Brain microvascular endothelial cell (primary cell): ENCODE data around the gene OR2V2.

ENCODE experiments used
- DNase-seq: peaks from one replicate; pipeline ENCODE4 v3.0.0-alpha.2; 2020
- H3K27ac ChIP-seq: fragments of 250-450 bp; sonication (Bioruptor Pico); 2 replicates; pipeline ENCODE4 v1.5.1; 2020; ENCODE audit warnings: mild to moderate bottlenecking, moderate library complexity
- H3K27me3 ChIP-seq: fragments of 250-450 bp; sonication (Bioruptor Pico); replicated peaks from 2 replicates; pipeline ENCODE4 v1.5.1; 2020; ENCODE audit warnings: mild to moderate bottlenecking
- H3K36me3 ChIP-seq: fragments of 250-450 bp; sonication (Bioruptor Pico); replicated peaks from 2 replicates; pipeline ENCODE4 v1.5.1; 2020; ENCODE audit warnings: mild to moderate bottlenecking
- H3K4me3 ChIP-seq: 2 replicates; pipeline ENCODE4 v1.5.1; 2011; ENCODE audit warnings: low read depth, mild to moderate bottlenecking, control low read depth, low read length, moderate library complexity
- CTCF ChIP-seq: IDR thresholded peaks from 2 replicates; pipeline ENCODE4 v1.5.1; 2011; ENCODE audit warnings: low read depth, mild to moderate bottlenecking, moderate library complexity, low read length, control low read depth, inconsistent platforms; ENCODE audit errors: missing control alignments
- in situ Hi-C: cut with HindIII; loops from 2 replicates; pipeline ENCODE4 v1.10.0; 2017; ENCODE audit warnings: low sequenced_read_pairs, low pct_ligation_motif_present

The OR2V2 gene

DNA sequence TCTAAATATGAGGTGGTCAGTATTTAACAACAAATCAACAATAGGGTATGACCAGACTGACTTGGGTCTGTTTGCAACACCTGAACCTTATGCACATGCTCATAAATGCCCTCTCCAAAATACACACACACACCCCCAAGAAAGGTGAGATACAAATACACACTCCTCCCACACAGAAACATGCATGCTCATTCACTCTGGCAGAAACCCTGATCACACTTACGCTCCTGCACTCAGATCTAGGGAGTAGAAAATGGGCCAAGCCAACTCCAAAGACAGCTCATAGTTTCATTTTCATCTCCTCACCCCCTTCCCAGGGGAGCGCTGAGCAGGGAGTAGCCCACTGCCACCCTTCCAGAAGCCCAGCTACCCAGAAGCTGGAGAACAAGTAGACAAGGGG, 46.3 kb downstream of the OR2V2 start:
- Histone ChIP-seq H3K36me3 (no peaks in the 10 kb centered on the region), H3K27ac (no peak overlapping the region), H3K4me3 (no peak overlapping the region), H3K27me3 (no peaks in the 10 kb centered on the region)
- in situ Hi-C loops: no loop called here
- no peak for TF ChIP-seq CTCF
- no peak for DNase-seq

- no peak overlapping the region for H3K4me3 ChIP-seq
- no peak for TF ChIP-seq CTCF
- in situ Hi-C loops: no loop called here
- no peaks in the 10 kb centered on the region for H3K27me3 ChIP-seq
- H3K36me3 ChIP-seq: no peaks in the 10 kb centered on the region
- H3K27ac ChIP-seq: no peak overlapping the region
- no peak for DNase-seq
Measured at GRCh38 chr5:181194489-181195248, 47.3 kb downstream of the OR2V2 start.

- DNase-seq: no peak
- no peak overlapping the region for H3K4me3 ChIP-seq
- no peak overlapping the region for H3K27ac ChIP-seq
- H3K36me3 ChIP-seq: no peaks in the 10 kb centered on the region
- TF ChIP-seq CTCF: no peak
- in situ Hi-C loops: no loop called here
- H3K27me3 ChIP-seq: no peaks in the 10 kb centered on the region
Measured at GRCh38 chr5:181195249-181195761, 47.9 kb downstream of the OR2V2 start.

DNA sequence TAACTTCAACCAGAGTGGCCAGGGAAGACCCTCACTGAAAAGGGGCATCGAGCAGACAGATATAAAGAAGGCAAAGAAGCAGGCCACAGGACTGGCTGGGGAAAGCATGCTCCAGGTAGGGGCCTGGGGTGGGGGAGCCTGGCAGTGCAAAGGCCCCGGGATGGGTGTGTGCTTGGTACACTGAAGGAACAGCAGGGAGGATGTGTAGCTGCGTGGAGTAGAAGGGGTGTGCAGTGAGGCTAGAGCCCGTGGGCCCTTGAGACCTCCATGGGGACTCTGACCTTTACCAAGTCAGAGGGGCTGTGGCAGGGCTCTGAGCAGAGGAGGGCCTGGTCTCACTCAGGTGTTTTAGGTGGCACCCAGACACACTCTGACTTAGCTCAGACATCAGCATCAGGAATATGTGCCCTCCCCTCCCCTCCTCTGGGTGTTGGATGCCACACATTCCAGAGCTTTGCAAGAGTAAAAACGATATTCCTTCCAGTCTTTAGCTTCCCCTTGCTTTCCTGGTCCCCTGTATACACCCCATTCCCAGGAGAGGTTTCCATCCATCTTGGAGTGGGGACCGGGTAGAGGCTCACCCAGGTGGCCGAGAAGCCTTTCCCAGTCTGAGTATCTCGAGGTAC, 50.1 kb downstream of the OR2V2 start:
- Histone ChIP-seq H3K27ac (no peak overlapping the region), H3K27me3 (no peaks in the 10 kb centered on the region), H3K4me3 (no peak overlapping the region), H3K36me3 (no peaks in the 10 kb centered on the region)
- no peak for DNase-seq
- in situ Hi-C loops: no loop called here
- no peak for TF ChIP-seq CTCF

DNA sequence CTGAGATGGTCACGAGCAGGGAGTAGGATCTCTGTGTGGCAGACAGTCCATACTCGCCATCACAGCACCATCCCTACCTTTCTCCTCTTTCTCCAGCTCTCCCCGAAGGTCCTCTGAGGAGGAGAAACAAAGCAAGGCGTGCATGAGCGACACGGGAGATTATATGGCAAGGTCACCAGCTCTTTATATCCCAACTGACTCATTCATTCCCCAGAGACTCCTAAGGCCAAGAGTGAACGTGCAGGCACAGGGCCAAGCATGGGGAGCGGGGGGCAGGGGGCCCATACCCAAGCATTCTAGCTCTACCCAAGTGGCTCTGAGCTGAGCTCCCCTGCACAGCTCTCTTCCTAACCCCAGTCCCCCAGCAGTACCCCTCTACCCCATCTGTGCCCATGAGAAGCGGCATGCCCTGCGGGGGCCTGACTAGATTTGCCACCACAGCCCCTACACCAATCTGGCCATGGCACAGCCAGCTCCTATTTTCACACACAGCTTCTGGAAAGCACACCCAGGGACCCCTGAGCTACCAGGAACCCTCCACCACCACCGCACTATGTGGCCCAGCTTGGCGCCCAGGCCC, 50.8 kb downstream of the OR2V2 start:
- no peaks in the 10 kb centered on the region for H3K27me3 ChIP-seq
- H3K36me3 ChIP-seq: no peaks in the 10 kb centered on the region
- TF ChIP-seq CTCF: no peak
- no peak overlapping the region for H3K4me3 ChIP-seq
- in situ Hi-C loops: no loop called here
- DNase-seq: no peak
- H3K27ac ChIP-seq: no peak overlapping the region
